HG02981 (cell line): ENCODE results near the gene SLC12A2.

Experiments
- ATAC-seq: cut with Tn5 transposase; IDR thresholded peaks from one replicate; pipeline ENCODE4 v1.9.1; 2021; ENCODE audit warnings: mild to moderate bottlenecking, moderate library complexity; ENCODE audit not compliant: unreplicated experiment

Gene SLC12A2

GRCh38 chr5:128083033-128083810, at the start of gene SLC12A2:
SLC12A2 (plus strand) TSS chr5:128083766; CDS start chr5:128083955, 189 bp downstream.
- peak; percentile 49 for ATAC-seq

GRCh38 chr5:128035689-128036088, 47.9 kb upstream of the SLC12A2 start:
- ATAC-seq, result no peak

- ATAC-seq, result no peak
Observed at GRCh38 chr5:128036950-128037349, 46.6 kb upstream of the SLC12A2 start.

- ATAC-seq, result no peak
Observed at GRCh38 chr5:128038643-128039042, 44.9 kb upstream of the SLC12A2 start.

- ATAC-seq, result no peak
Observed at GRCh38 chr5:128040927-128041326, 42.6 kb upstream of the SLC12A2 start.

- ATAC-seq, result no peak
Observed at GRCh38 chr5:128052780-128053179, 30.8 kb upstream of the SLC12A2 start.

- no peak for ATAC-seq
Observed at GRCh38 chr5:128053291-128053954, 30.1 kb upstream of the SLC12A2 start.

- ATAC-seq, result no peak
Observed at GRCh38 chr5:128060644-128061385, 22.8 kb upstream of the SLC12A2 start.

GRCh38 chr5:128062172-128062746, 21.3 kb upstream of the SLC12A2 start:
- no peak for ATAC-seq

GRCh38 chr5:128074171-128074570, 9.4 kb upstream of the SLC12A2 start:
- no peak for ATAC-seq

- no peak for ATAC-seq
Observed at GRCh38 chr5:128074953-128075352, 8.6 kb upstream of the SLC12A2 start.

GRCh38 chr5:128077526-128077925, 6.0 kb upstream of the SLC12A2 start:
- ATAC-seq, result no peak

- ATAC-seq, result no peak
Observed at GRCh38 chr5:128081111-128081851, 2.3 kb upstream of the SLC12A2 start.

- ATAC-seq, result peak; percentile 17
Observed at GRCh38 chr5:128082551-128083032, 974 bp upstream of the SLC12A2 start.

- peak; percentile 31 for ATAC-seq
Observed at GRCh38 chr5:128083811-128084227, 253 bp downstream of the SLC12A2 start.

GRCh38 chr5:128084228-128085167, 932 bp downstream of the SLC12A2 start:
- ATAC-seq, result peak; percentile 6

GRCh38 chr5:128085413-128085812, 1.8 kb downstream of the SLC12A2 start:
- no peak for ATAC-seq

GRCh38 chr5:128091579-128091978, 8.0 kb downstream of the SLC12A2 start:
- no peak for ATAC-seq

GRCh38 chr5:128092144-128092543, 8.6 kb downstream of the SLC12A2 start:
- ATAC-seq, result no peak
